H7 (cell line): ENCODE data around the gene MRPS23. TPM values are rescaled to one million over a fixed set of nuclear protein-coding genes. Genes with fewer than 3 reads are reported as not detected.

Experiments used
- DNase-seq: peaks from one replicate; pipeline ENCODE4 v3.0.0; 2012
- H3K27me3 ChIP-seq: 2 replicates; pipeline ENCODE4 v1.6.0; 2011; ENCODE audit warnings: mild to moderate bottlenecking, low read length; ENCODE audit not compliant: control insufficient read depth, insufficient read depth
- H3K36me3 ChIP-seq: replicated peaks from 2 replicates; pipeline ENCODE4 v1.5.1; 2011; ENCODE audit warnings: low read length; ENCODE audit not compliant: control insufficient read depth, insufficient read depth
- H3K4me3 ChIP-seq: 2 replicates; pipeline ENCODE4 v1.5.1; 2011; ENCODE audit warnings: low read depth, mild to moderate bottlenecking, control low read depth, low read length, moderate library complexity; ENCODE audit not compliant: insufficient read depth
- total RNA-seq: library from RNA; depleted of rRNA; stranded (reverse); fragments of >200 nt; shearing (Covaris generic); gene quantifications from 2 replicates; pipeline ENCODE4 v1.2.3, GENCODE V29; 2014

Gene MRPS23
- total RNA-seq, 1 experiment from 2014 or later: 65.9 TPM

- no peaks in the 10 kb centered on the region for H3K36me3 ChIP-seq
- peaks cover 2% of the 10 kb centered on the region for H3K27me3 ChIP-seq
- no peak overlapping the region for H3K4me3 ChIP-seq
- peak; percentile 28 for DNase-seq
Measured at GRCh38 chr17:57873261-57874057, 23.6 kb upstream of the MRPS23 start.

- DNase-seq: peak; percentile 28
- Histone ChIP-seq H3K27me3 (peaks cover 2% of the 10 kb centered on the region), H3K36me3 (no peaks in the 10 kb centered on the region), H3K4me3 (no peak overlapping the region)
Measured at GRCh38 chr17:57872536-57872935, 22.7 kb upstream of the MRPS23 start.

- Histone ChIP-seq H3K27me3 (peaks cover 2% of the 10 kb centered on the region), H3K36me3 (no peaks in the 10 kb centered on the region), H3K4me3 (no peak overlapping the region)
- DNase-seq: peak; percentile 37
Measured at GRCh38 chr17:57871863-57872262, 22.0 kb upstream of the MRPS23 start.

GRCh38 chr17:57871155-57871554 lies 21.3 kb upstream of the MRPS23 start:
- Histone ChIP-seq H3K27me3 (peaks cover under 1% of the 10 kb centered on the region), H3K36me3 (no peaks in the 10 kb centered on the region), H3K4me3 (no peak overlapping the region)
- DNase-seq: peak; percentile 33

- Histone ChIP-seq H3K4me3 (no peak overlapping the region), H3K27me3 (no peaks in the 10 kb centered on the region; the same call in 1 of the 2 replicates), H3K36me3 (no peaks in the 10 kb centered on the region)
- peak; percentile 16 for DNase-seq
Measured at GRCh38 chr17:57870283-57870635, 20.4 kb upstream of the MRPS23 start.

- H3K4me3 ChIP-seq: no peak overlapping the region
- peak; percentile 37 for DNase-seq
- no peaks in the 10 kb centered on the region for H3K36me3 ChIP-seq
- H3K27me3 ChIP-seq: no peaks in the 10 kb centered on the region; the same call in 1 of the 2 replicates
Measured at GRCh38 chr17:57869617-57870282, 19.9 kb upstream of the MRPS23 start.

GRCh38 chr17:57868910-57869616 lies 19.2 kb upstream of the MRPS23 start:
- Histone ChIP-seq H3K4me3 (no peak overlapping the region), H3K36me3 (no peaks in the 10 kb centered on the region), H3K27me3 (no peaks in the 10 kb centered on the region; the same call in 1 of the 2 replicates)
- DNase-seq: peak; percentile 51

- Histone ChIP-seq H3K4me3 (no peak overlapping the region), H3K36me3 (no peaks in the 10 kb centered on the region), H3K27me3 (no peaks in the 10 kb centered on the region; the same call in 1 of the 2 replicates)
- peak; percentile 94 for DNase-seq
Measured at GRCh38 chr17:57868007-57868909, 18.4 kb upstream of the MRPS23 start.

- H3K27me3 ChIP-seq: peaks cover 3% of the 10 kb centered on the region
- no peak overlapping the region for H3K4me3 ChIP-seq
- no peaks in the 10 kb centered on the region for H3K36me3 ChIP-seq
- no peak for DNase-seq
Measured at GRCh38 chr17:57867126-57867525, 17.3 kb upstream of the MRPS23 start.

GRCh38 chr17:57866723-57867122 lies 16.9 kb upstream of the MRPS23 start:
- Histone ChIP-seq H3K4me3 (no peak overlapping the region), H3K36me3 (no peaks in the 10 kb centered on the region), H3K27me3 (peaks cover 7% of the 10 kb centered on the region)
- no peak for DNase-seq

- no peak for DNase-seq
- Histone ChIP-seq H3K36me3 (no peaks in the 10 kb centered on the region), H3K27me3 (peaks cover 11% of the 10 kb centered on the region), H3K4me3 (no peak overlapping the region)
Measured at GRCh38 chr17:57866319-57866718, 16.5 kb upstream of the MRPS23 start.

GRCh38 chr17:57864273-57864672 lies 14.4 kb upstream of the MRPS23 start:
- no peak overlapping the region for H3K4me3 ChIP-seq
- DNase-seq: peak; percentile 28
- H3K27me3 ChIP-seq: peaks cover 21% of the 10 kb centered on the region
- H3K36me3 ChIP-seq: no peaks in the 10 kb centered on the region

- Histone ChIP-seq H3K4me3 (peak overlapping the region; percentile 18; the same call in 1 of the 2 replicates), H3K36me3 (no peaks in the 10 kb centered on the region), H3K27me3 (peaks cover 21% of the 10 kb centered on the region)
- DNase-seq: peak; percentile 75
Measured at GRCh38 chr17:57862694-57863667, 13.1 kb upstream of the MRPS23 start.
